Sigmoid colon (tissue), 4 donors: Measurements from ENCODE around the gene PRPH.
"Not testable (repeated sequence)": the region's sequence is repeated elsewhere in the genome, so short reads cannot be mapped to it uniquely, and the experiment has no call there.

Experiments
- EP300 ChIP-seq, 4 donors: sonication (generic); formaldehyde crosslinking; IDR thresholded peaks; one replicate each; pipeline ENCODE4 v1.6.1; 2017; ENCODE audit warnings: antibody characterized with exemption in 4 of 4
- POLR2A ChIP-seq, 2 donors: fragments of 450-650 bp; IDR thresholded peaks; one replicate each; pipeline ENCODE4 v1.6.1; 2016; ENCODE audit warnings: antibody characterized with exemption in 2 of 2, mild to moderate bottlenecking in 2 of 2, moderate library complexity in 2 of 2
- TF ChIP-seq, protein P1 (sequence below), 4 experiments: fragments of 450-650 bp in 3 of 4; fragments of 200-600 bp in 1 of 4; IDR thresholded peaks; one replicate each; pipeline ENCODE4 v1.5.1; 2016 to 2019; ENCODE audit warnings: antibody characterized with exemption in 4 of 4, mild to moderate bottlenecking in 3 of 4, moderate library complexity in 2 of 4

- not testable (repeated sequence) for TF ChIP-seq EP300, POLR2A (IDR thresholded peaks at IDR 0.05)
- TF ChIP-seq, protein P1, sequence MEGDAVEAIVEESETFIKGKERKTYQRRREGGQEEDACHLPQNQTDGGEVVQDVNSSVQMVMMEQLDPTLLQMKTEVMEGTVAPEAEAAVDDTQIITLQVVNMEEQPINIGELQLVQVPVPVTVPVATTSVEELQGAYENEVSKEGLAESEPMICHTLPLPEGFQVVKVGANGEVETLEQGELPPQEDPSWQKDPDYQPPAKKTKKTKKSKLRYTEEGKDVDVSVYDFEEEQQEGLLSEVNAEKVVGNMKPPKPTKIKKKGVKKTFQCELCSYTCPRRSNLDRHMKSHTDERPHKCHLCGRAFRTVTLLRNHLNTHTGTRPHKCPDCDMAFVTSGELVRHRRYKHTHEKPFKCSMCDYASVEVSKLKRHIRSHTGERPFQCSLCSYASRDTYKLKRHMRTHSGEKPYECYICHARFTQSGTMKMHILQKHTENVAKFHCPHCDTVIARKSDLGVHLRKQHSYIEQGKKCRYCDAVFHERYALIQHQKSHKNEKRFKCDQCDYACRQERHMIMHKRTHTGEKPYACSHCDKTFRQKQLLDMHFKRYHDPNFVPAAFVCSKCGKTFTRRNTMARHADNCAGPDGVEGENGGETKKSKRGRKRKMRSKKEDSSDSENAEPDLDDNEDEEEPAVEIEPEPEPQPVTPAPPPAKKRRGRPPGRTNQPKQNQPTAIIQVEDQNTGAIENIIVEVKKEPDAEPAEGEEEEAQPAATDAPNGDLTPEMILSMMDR (IDR thresholded peaks at IDR 0.05): not testable (repeated sequence)
These were observed 14.4 kb upstream of the PRPH start for GRCh38 chr12:49280545-49280944.
